WI38 (cell line): ENCODE data around the gene MOB2.

Experiments used
- H3K4me3 ChIP-seq: 2 replicates; pipeline ENCODE4 v1.5.1; 2011; ENCODE audit warnings: low read depth, mild to moderate bottlenecking, control low read depth, low read length
- CTCF ChIP-seq: IDR thresholded peaks from 2 replicates; pipeline ENCODE4 v1.5.1; 2012; ENCODE audit warnings: low read depth, mild to moderate bottlenecking, control low read depth, low read length

The MOB2 gene

GRCh38 chr11:1502954-1503707, 16.6 kb upstream of the MOB2 start:
- TF ChIP-seq CTCF = no peak
- no peak overlapping the region for H3K4me3 ChIP-seq

- TF ChIP-seq CTCF = no peak
- H3K4me3 ChIP-seq = no peak overlapping the region
Observed at GRCh38 chr11:1502168-1502953, 15.8 kb upstream of the MOB2 start.

- no peak for TF ChIP-seq CTCF
- H3K4me3 ChIP-seq = no peak overlapping the region
Observed at GRCh38 chr11:1501421-1502167, 15.0 kb upstream of the MOB2 start.

- TF ChIP-seq CTCF = no peak
- no peak overlapping the region for H3K4me3 ChIP-seq
Observed at GRCh38 chr11:1500466-1501420, 14.2 kb upstream of the MOB2 start.

- TF ChIP-seq CTCF = no peak
Observed at GRCh38 chr11:1499899-1500298, 13.3 kb upstream of the MOB2 start.

GRCh38 chr11:1499261-1499890, 12.8 kb upstream of the MOB2 start:
- H3K4me3 ChIP-seq = no peak overlapping the region
- TF ChIP-seq CTCF = no peak

More at GRCh38 chr11:1499899-1500298, 13.3 kb upstream of the MOB2 start:
- H3K4me3 ChIP-seq = no peak overlapping the region
